Ammon's horn (tissue), 1 donor: ENCODE results near the gene CMPK1.
A peak's percentile ranks its signal among the peaks of the same experiment; 100 is the strongest.

Experiments used
- DNase-seq: peaks from one replicate; pipeline ENCODE4 v3.0.0-alpha.2; 2016; ENCODE audit warnings: low spot score

CMPK1 gene

GRCh38 chr1:47424336-47424982, 90.9 kb downstream of the CMPK1 start:
- peak; percentile 22 for DNase-seq
